SU-DHL-6 (cell line): Measurements from ENCODE around the gene TCF19.
"Not testable (repeated sequence)": the region's sequence is repeated elsewhere in the genome, so short reads cannot be mapped to it uniquely, and the experiment has no call there.

Experiments
- H2AFZ ChIP-seq: fragments of 200-600 bp; sonication (generic); 2 replicates; pipeline ENCODE4 v1.6.1; 2014; ENCODE audit warnings: low read depth, mild to moderate bottlenecking, moderate library complexity, mixed read lengths, antibody characterized with exemption, low read length; ENCODE audit not compliant: severe bottlenecking
- H3F3A ChIP-seq: fragments of 200-600 bp; shearing (Covaris generic); 2 replicates; pipeline ENCODE4 v1.6.0; 2016; ENCODE audit warnings: antibody characterized with exemption, mild to moderate bottlenecking; ENCODE audit not compliant: insufficient read depth
- H3K27ac ChIP-seq: fragments of 200-600 bp; sonication (generic); 2 replicates; pipeline ENCODE4 v1.5.1; 2016; ENCODE audit warnings: low read depth, mild to moderate bottlenecking, low read length, moderate library complexity, mixed read lengths
- H3K27me3 ChIP-seq: fragments of 200-600 bp; sonication (generic), shearing (Covaris generic); 2 replicates; pipeline ENCODE4 v1.6.0; 2014; ENCODE audit warnings: mild to moderate bottlenecking, low read length
- H3K36me3 ChIP-seq: fragments of 200-600 bp; sonication (generic); 2 replicates; pipeline ENCODE4 v1.6.1; 2014; ENCODE audit warnings: mild to moderate bottlenecking, low read length, mixed read lengths
- H3K4me2 ChIP-seq: fragments of 300-600, 200-600 bp; shearing (Covaris generic), sonication (generic); 2 replicates; pipeline ENCODE4 v1.6.0; 2014; ENCODE audit warnings: low read length, low read depth, mild to moderate bottlenecking; ENCODE audit not compliant: poor library complexity, severe bottlenecking
- H3K4me3 ChIP-seq: fragments of 200-600 bp; sonication (generic); 2 replicates; pipeline ENCODE4 v1.5.1; 2014; ENCODE audit warnings: antibody characterized with exemption, low read length, mild to moderate bottlenecking, mixed read lengths; ENCODE audit not compliant: insufficient read depth, poor library complexity, severe bottlenecking
- H3K79me2 ChIP-seq: fragments of 200-600 bp; sonication (generic); 2 replicates; pipeline ENCODE4 v1.6.1; 2014; ENCODE audit warnings: mild to moderate bottlenecking, low read length, moderate library complexity; ENCODE audit not compliant: insufficient read depth
- H3K9ac ChIP-seq: fragments of 200-600 bp; sonication (generic); 2 replicates; pipeline ENCODE4 v1.7.0; 2014; ENCODE audit warnings: mild to moderate bottlenecking, low read length
- H3K9me2 ChIP-seq: fragments of 200-600 bp; sonication (generic); replicated peaks from 2 replicates; pipeline ENCODE4 v1.6.1; 2014; ENCODE audit warnings: low read length; ENCODE audit not compliant: insufficient read depth
- H3K9me3 ChIP-seq: fragments of 200-600 bp; sonication (generic); 2 replicates; pipeline ENCODE4 v1.6.1; 2014; ENCODE audit warnings: low read length, mixed read lengths; ENCODE audit not compliant: insufficient read depth
- H4K20me1 ChIP-seq: fragments of 200-600 bp; sonication (generic); 2 replicates; pipeline ENCODE4 v1.6.1; 2014; ENCODE audit warnings: low read depth, mild to moderate bottlenecking, antibody characterized with exemption, low read length, moderate library complexity, mixed read lengths
- EZH2phosphoT487 ChIP-seq: fragments of 200-600 bp; sonication (generic), shearing (Covaris generic); conservative IDR thresholded peaks from 2 replicates; pipeline ENCODE4 v1.6.1; 2018; ENCODE audit warnings: mild to moderate bottlenecking, antibody characterized with exemption, low read length, moderate library complexity, mixed read lengths
- TF ChIP-seq, protein P1 (sequence below): fragments of 200-600 bp; sonication (generic); IDR thresholded peaks from one replicate; pipeline ENCODE4 v1.5.1; 2017; ENCODE audit warnings: antibody characterized with exemption, mild to moderate bottlenecking, low read length, moderate library complexity; ENCODE audit not compliant: insufficient read depth, poor library complexity, severe bottlenecking

The TCF19 gene

DNA sequence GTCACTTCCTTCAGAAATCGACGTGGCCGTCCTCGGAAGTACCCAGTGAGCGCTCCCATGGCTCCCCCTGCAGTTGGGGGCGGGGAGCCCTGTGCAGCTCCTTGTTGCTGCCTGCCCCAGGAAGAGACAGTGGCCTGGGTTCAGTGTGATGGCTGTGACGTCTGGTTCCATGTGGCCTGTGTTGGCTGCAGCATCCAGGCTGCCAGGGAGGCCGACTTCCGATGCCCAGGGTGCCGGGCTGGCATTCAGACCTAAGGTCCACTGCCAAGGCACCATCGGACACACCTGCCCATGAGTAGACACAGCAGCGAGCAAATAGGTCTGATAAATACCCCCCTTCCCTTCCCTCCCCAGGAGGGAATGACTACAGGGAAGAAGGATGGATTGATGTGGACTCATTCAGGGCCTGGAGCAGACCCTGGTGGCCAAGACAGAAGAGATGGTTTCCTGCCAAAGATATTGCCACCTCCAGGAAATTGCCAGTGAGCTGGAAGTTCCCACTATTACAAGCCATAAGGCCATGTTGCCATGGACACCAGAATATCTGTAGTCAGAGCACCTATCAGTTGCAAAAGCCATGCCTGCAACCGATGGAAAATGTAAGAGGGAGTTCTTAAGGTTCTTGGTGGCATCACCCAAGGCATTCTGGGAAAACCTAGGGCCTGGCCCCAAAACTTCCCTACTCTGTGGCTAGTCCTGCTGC lies 4.2 kb downstream of the TCF19 start:
- Histone ChIP-seq H3K9ac (no peak overlapping the region), H3K9me3 (no peaks in the 10 kb centered on the region), H3K27me3 (no peaks in the 10 kb centered on the region), H3K27ac (no peak overlapping the region), H3K36me3 (peaks cover 9% of the 10 kb centered on the region; the same call in 1 of the 2 replicates), H2AFZ (no peak overlapping the region), H3K4me2 (no peak overlapping the region), H3K9me2 (no peaks in the 10 kb centered on the region), H3K4me3 (no peak overlapping the region), H3F3A (0 out of 2 replicates have a peak, but pooled peaks cover 5% of the 10 kb centered on the region), H3K79me2 (peaks cover 19% of the 10 kb centered on the region), H4K20me1 (peaks cover 3% of the 10 kb centered on the region; the same call in 1 of the 2 replicates)
- TF ChIP-seq, protein P1, sequence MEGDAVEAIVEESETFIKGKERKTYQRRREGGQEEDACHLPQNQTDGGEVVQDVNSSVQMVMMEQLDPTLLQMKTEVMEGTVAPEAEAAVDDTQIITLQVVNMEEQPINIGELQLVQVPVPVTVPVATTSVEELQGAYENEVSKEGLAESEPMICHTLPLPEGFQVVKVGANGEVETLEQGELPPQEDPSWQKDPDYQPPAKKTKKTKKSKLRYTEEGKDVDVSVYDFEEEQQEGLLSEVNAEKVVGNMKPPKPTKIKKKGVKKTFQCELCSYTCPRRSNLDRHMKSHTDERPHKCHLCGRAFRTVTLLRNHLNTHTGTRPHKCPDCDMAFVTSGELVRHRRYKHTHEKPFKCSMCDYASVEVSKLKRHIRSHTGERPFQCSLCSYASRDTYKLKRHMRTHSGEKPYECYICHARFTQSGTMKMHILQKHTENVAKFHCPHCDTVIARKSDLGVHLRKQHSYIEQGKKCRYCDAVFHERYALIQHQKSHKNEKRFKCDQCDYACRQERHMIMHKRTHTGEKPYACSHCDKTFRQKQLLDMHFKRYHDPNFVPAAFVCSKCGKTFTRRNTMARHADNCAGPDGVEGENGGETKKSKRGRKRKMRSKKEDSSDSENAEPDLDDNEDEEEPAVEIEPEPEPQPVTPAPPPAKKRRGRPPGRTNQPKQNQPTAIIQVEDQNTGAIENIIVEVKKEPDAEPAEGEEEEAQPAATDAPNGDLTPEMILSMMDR: no peak
- TF ChIP-seq EZH2phosphoT487: no peak

DNA sequence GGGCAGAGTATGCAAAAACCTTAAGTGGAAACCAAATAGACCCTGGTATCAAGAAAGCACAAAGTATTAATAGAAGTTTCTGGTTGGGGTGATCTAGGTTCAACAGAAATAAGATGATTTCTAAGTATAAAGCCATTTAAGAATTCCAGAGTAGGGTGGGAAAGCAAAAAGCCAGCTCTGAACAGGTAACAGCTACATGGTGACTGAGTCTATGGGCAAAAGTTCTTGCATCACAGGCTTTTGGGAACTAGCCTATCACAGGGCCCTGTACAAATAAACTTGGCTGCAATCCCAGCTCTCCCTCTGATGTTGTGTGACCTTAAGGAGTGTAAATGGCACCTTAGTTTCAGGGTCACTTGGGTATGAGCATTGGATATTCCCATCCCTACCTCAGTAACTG lies 5.5 kb downstream of the TCF19 start:
- Histone ChIP-seq H4K20me1 (peaks cover 3% of the 10 kb centered on the region; the same call in 1 of the 2 replicates), H3K27ac (no peak overlapping the region)

DNA sequence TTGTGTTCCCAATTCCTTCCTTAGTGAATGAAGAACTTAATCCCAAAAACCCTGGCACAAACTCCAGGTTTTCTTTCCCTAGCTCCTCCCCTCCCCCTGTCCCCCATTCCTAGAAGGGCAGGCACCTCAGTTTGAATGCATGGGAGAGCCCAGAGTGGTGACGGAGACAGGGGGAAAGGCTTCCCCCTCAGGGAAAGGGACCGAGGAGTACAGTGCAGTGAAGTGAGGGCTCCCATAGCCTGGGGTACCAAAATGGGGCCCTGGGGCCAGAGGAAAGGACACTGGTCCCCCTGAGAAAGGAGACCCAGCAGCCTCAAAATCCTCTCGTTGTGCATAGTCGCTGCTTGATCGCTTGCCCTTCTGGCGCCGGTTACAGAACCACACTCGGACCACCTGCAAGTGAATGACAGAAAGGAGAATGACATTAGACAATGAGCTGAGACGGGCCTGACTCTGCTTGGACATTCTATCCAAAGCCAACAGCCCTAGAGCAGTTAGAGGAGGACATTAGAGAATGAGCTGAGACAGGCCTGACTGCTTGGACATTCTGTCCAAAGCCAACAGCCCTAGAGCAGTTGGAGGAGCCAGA lies 6.2 kb downstream of the TCF19 start:
- not testable (repeated sequence) for H3K9me2 ChIP-seq, H3K9me3 ChIP-seq, H3K4me3 ChIP-seq, H3K27ac ChIP-seq, H3K36me3 ChIP-seq, H2AFZ ChIP-seq, H3K79me2 ChIP-seq, H3K4me2 ChIP-seq, H3K27me3 ChIP-seq, H3F3A ChIP-seq, H4K20me1 ChIP-seq, H3K9ac ChIP-seq

More for the DNA sequence above, 5.5 kb downstream of the TCF19 start:
- no peak overlapping the region for H3K9ac ChIP-seq
- H3K9me2 ChIP-seq: no peaks in the 10 kb centered on the region
- no peaks in the 10 kb centered on the region for H3K9me3 ChIP-seq
- H3F3A ChIP-seq: 0 out of 2 replicates have a peak, but pooled peaks cover 5% of the 10 kb centered on the region
- peaks cover 9% of the 10 kb centered on the region; the same call in 1 of the 2 replicates for H3K36me3 ChIP-seq
- peaks cover 14% of the 10 kb centered on the region for H3K79me2 ChIP-seq
- no peak for TF ChIP-seq EZH2phosphoT487
- TF ChIP-seq, protein P1: no peak
- H3K4me3 ChIP-seq: no peak overlapping the region
- H3K4me2 ChIP-seq: no peak overlapping the region
- no peak overlapping the region for H2AFZ ChIP-seq
- H3K27me3 ChIP-seq: no peaks in the 10 kb centered on the region

DNA sequence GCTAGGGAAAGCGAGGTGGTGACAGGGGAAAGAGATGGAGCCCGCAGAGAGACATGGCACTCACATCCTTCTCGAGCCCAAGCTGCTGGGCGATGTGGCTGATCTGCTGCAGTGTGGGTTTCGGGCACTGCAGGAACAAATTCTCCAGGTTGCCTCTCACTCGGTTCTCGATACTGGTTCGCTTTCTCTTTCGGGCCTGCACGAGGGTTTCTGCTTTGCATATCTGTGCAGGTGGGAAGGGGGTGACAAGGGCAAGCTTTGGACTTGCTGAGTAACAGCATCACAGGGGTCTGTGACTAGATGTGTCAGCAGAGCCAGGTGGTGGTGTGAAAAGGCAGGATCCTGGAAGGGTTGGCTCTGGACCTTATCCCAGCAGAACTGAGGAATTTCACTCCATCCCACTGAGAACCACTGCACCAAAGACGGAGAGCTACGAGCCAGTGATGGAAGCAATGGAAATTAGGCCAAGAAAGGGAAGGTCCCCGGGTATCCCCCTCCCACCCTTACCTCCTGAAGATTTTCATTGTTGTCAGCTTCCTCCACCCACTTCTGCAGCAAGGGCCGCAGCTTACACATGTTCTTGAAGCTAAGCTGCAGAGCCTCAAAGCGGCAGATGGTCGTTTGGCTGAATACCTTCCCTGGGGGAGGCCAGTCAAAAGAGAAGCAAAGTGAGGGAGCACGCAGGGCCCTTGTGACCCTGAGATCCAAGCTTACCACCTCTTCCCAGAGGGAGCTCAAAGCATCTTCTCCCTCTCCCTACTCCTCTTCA lies 6.9 kb downstream of the TCF19 start:
- not testable (repeated sequence) for H3K4me3 ChIP-seq, H3K4me2 ChIP-seq, H4K20me1 ChIP-seq

More for the DNA sequence above, 6.9 kb downstream of the TCF19 start:
- H3F3A ChIP-seq, H3K9me3 ChIP-seq, H3K27ac ChIP-seq, H3K9me2 ChIP-seq, H2AFZ ChIP-seq, H3K36me3 ChIP-seq, H3K27me3 ChIP-seq, H3K9ac ChIP-seq, H3K79me2 ChIP-seq: not testable (repeated sequence)
